ENCODE measurements around the gene NPEPPS.
"Not testable (repeated sequence)": the region's sequence is repeated elsewhere in the genome, so short reads cannot be mapped to it uniquely, and the experiment has no call there.

NPEPPS gene

GRCh38 chr17:47518880-47519279 lies 12.0 kb upstream of the NPEPPS start:
- not testable (repeated sequence) for H3K4me1 ChIP-seq (ENCODE audit: control insufficient read depth in 5 of 5, insufficient read depth in 5 of 5, low read length in 5 of 5); H3K27ac ChIP-seq (ENCODE audit: low read depth, low read length); H3K27me3 ChIP-seq (ENCODE audit: control insufficient read depth in 5 of 5, insufficient read depth in 4 of 5, low read length in 5 of 5); H3K9ac ChIP-seq (ENCODE audit: low read length in 5 of 5); H3K36me3 ChIP-seq (ENCODE audit: control insufficient read depth in 5 of 5, insufficient read depth in 5 of 5, low read length in 5 of 5); H3K9me3 ChIP-seq (ENCODE audit: control insufficient read depth in 5 of 5, low read length in 5 of 5); H3K4me3 ChIP-seq (ENCODE audit: low read depth in 1 of 5, low read length in 5 of 5)

DNA sequence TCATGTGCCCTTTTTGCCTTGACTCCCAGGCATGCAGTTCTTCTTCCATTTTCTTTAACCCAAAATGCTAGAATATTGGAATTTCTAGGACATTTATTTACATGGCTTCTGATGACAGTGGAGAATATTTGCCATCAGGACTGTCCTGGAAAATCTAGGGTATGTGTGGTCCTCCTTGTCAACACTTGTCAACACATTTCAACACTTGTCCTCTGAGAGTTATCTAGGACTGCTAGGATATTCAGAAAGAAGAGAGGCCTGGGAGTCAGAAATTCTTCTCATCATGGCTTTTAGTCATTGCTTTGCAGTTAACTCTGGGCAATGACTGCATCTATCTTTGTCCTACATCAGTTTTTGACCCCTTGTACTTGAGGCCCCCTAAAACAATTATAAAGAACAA lies 11.5 kb upstream of the NPEPPS start:
- not testable (repeated sequence) for H3K36me3 ChIP-seq (ENCODE audit: control insufficient read depth in 5 of 5, insufficient read depth in 5 of 5, low read length in 5 of 5); H3K9me3 ChIP-seq (ENCODE audit: control insufficient read depth in 5 of 5, low read length in 5 of 5); H3K27me3 ChIP-seq (ENCODE audit: control insufficient read depth in 5 of 5, insufficient read depth in 4 of 5, low read length in 5 of 5); H3K27ac ChIP-seq (ENCODE audit: low read depth, low read length); H3K4me1 ChIP-seq (ENCODE audit: control insufficient read depth in 5 of 5, insufficient read depth in 5 of 5, low read length in 5 of 5); H3K4me3 ChIP-seq (ENCODE audit: low read depth in 1 of 5, low read length in 5 of 5); H3K9ac ChIP-seq (ENCODE audit: low read length in 5 of 5)

DNA sequence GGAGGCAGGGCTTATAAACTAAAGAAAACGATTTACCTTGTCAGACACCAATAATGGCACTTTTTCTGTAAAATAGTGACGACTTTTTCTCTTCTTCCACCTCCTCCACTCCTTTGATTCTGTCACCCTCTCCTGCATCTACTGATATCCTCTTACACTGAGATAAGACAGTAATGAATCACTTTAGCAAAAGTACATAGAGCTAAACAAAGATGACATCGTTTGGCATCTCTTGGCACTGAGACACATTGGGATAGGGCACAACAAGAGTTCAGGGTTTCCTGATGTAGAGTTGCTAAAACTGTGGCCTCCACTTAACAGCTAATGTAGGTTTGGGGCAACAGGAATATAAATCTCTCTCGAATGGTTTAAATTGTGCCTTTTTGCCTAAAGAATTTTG lies 10.6 kb upstream of the NPEPPS start:
- H3K9ac ChIP-seq (ENCODE audit: low read length in 5 of 5); H3K27ac ChIP-seq (ENCODE audit: low read depth, low read length); H3K4me1 ChIP-seq (ENCODE audit: control insufficient read depth in 5 of 5, insufficient read depth in 5 of 5, low read length in 5 of 5); H3K36me3 ChIP-seq (ENCODE audit: control insufficient read depth in 5 of 5, insufficient read depth in 5 of 5, low read length in 5 of 5); H3K4me3 ChIP-seq (ENCODE audit: low read depth in 1 of 5, low read length in 5 of 5); H3K9me3 ChIP-seq (ENCODE audit: control insufficient read depth in 5 of 5, low read length in 5 of 5); H3K27me3 ChIP-seq (ENCODE audit: control insufficient read depth in 5 of 5, insufficient read depth in 4 of 5, low read length in 5 of 5): not testable (repeated sequence)

GRCh38 chr17:47521434-47521833 lies 9.5 kb upstream of the NPEPPS start:
- H3K4me1 ChIP-seq (ENCODE audit: control insufficient read depth in 5 of 5, insufficient read depth in 5 of 5, low read length in 5 of 5); H3K4me3 ChIP-seq (ENCODE audit: low read depth in 1 of 5, low read length in 5 of 5); H3K36me3 ChIP-seq (ENCODE audit: control insufficient read depth in 5 of 5, insufficient read depth in 5 of 5, low read length in 5 of 5); H3K9me3 ChIP-seq (ENCODE audit: control insufficient read depth in 5 of 5, low read length in 5 of 5); H3K27me3 ChIP-seq (ENCODE audit: control insufficient read depth in 5 of 5, insufficient read depth in 4 of 5, low read length in 5 of 5); H3K9ac ChIP-seq (ENCODE audit: low read length in 5 of 5); H3K27ac ChIP-seq (ENCODE audit: low read depth, low read length): not testable (repeated sequence)

DNA sequence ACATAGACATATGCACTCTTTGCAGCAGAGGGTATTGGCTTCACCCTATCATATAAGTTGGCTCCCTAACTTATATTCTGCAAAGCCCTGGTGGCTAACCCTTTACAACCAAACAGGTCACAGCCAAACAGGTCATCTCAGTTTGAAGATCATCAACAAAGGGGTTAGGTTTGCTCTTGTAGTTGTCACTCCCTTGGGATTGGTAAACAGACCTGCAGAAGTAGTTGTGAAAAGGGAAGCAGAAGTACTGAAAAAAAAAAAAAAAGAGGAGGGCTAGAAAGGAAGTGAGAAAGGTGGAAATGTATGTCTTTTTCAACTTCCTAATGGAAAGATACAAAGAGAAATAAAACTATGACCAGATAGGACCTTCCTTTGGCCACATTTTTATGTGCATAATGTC lies 8.6 kb upstream of the NPEPPS start:
- not testable (repeated sequence) for H3K9me3 ChIP-seq (ENCODE audit: control insufficient read depth in 5 of 5, low read length in 5 of 5); H3K27ac ChIP-seq (ENCODE audit: low read depth, low read length); H3K4me3 ChIP-seq (ENCODE audit: low read depth in 1 of 5, low read length in 5 of 5); H3K27me3 ChIP-seq (ENCODE audit: control insufficient read depth in 5 of 5, insufficient read depth in 4 of 5, low read length in 5 of 5); H3K9ac ChIP-seq (ENCODE audit: low read length in 5 of 5); H3K4me1 ChIP-seq (ENCODE audit: control insufficient read depth in 5 of 5, insufficient read depth in 5 of 5, low read length in 5 of 5); H3K36me3 ChIP-seq (ENCODE audit: control insufficient read depth in 5 of 5, insufficient read depth in 5 of 5, low read length in 5 of 5)

GRCh38 chr17:47531233-47531820 lies 419 bp downstream of the NPEPPS start:
- Histone ChIP-seq H3K9ac (ENCODE audit: low read length in 5 of 5) (peak overlapping the region in 3 of 5 donors; percentile 70 to 81 (median 76)), H3K27ac (ENCODE audit: low read depth, low read length) (peak overlapping the region; percentile 76), H3K4me3 (ENCODE audit: low read depth in 1 of 5, low read length in 5 of 5) (peak overlapping the region in 4 of 5 donors; percentile 56 to 69 (median 66)), H3K4me1 (ENCODE audit: control insufficient read depth in 5 of 5, insufficient read depth in 5 of 5, low read length in 5 of 5) (peaks cover 0 to 11% (median 0%) of the 10 kb centered on the region in 5 donors)
- not testable (repeated sequence) for H3K9me3 ChIP-seq (ENCODE audit: control insufficient read depth in 5 of 5, low read length in 5 of 5); H3K36me3 ChIP-seq (ENCODE audit: control insufficient read depth in 5 of 5, insufficient read depth in 5 of 5, low read length in 5 of 5); H3K27me3 ChIP-seq (ENCODE audit: control insufficient read depth in 5 of 5, insufficient read depth in 4 of 5, low read length in 5 of 5)

DNA sequence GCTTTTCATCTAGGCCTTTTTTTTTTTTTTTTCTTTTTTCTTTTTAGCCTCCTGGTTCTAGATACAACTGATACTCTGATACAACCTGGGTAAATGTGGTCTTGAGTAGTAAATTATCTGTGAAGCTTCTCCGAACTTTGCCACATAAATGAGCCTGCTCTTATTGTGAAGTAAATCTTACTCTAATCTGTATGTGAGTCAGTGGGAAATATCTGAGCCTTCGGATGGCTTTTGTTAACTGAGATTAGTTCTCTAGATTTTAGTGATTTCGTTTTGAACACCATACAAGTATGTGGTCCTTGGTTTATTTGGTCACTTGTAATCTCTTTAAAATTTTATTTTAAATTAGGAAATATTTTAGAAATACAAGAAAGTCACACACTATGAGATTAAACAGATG lies 8.2 kb downstream of the NPEPPS start:
- not testable (repeated sequence) for H3K36me3 ChIP-seq (ENCODE audit: control insufficient read depth in 5 of 5, insufficient read depth in 5 of 5, low read length in 5 of 5); H3K9me3 ChIP-seq (ENCODE audit: control insufficient read depth in 5 of 5, low read length in 5 of 5); H3K27ac ChIP-seq (ENCODE audit: low read depth, low read length)

GRCh38 chr17:47541676-47542075 lies 10.8 kb downstream of the NPEPPS start:
- not testable (repeated sequence) for H3K9ac ChIP-seq (ENCODE audit: low read length in 5 of 5); H3K27me3 ChIP-seq (ENCODE audit: control insufficient read depth in 5 of 5, insufficient read depth in 4 of 5, low read length in 5 of 5); H3K27ac ChIP-seq (ENCODE audit: low read depth, low read length); H3K4me1 ChIP-seq (ENCODE audit: control insufficient read depth in 5 of 5, insufficient read depth in 5 of 5, low read length in 5 of 5); H3K4me3 ChIP-seq (ENCODE audit: low read depth in 1 of 5, low read length in 5 of 5); H3K36me3 ChIP-seq (ENCODE audit: control insufficient read depth in 5 of 5, insufficient read depth in 5 of 5, low read length in 5 of 5); H3K9me3 ChIP-seq (ENCODE audit: control insufficient read depth in 5 of 5, low read length in 5 of 5)

More for the DNA sequence above, 8.2 kb downstream of the NPEPPS start:
- H3K27me3 ChIP-seq (ENCODE audit: control insufficient read depth in 5 of 5, insufficient read depth in 4 of 5, low read length in 5 of 5); H3K4me3 ChIP-seq (ENCODE audit: low read depth in 1 of 5, low read length in 5 of 5); H3K9ac ChIP-seq (ENCODE audit: low read length in 5 of 5); H3K4me1 ChIP-seq (ENCODE audit: control insufficient read depth in 5 of 5, insufficient read depth in 5 of 5, low read length in 5 of 5): not testable (repeated sequence)

- not testable (repeated sequence) for H3K27ac ChIP-seq (ENCODE audit: low read depth, low read length); H3K27me3 ChIP-seq (ENCODE audit: control insufficient read depth in 5 of 5, insufficient read depth in 4 of 5, low read length in 5 of 5); H3K4me3 ChIP-seq (ENCODE audit: low read depth in 1 of 5, low read length in 5 of 5); H3K4me1 ChIP-seq (ENCODE audit: control insufficient read depth in 5 of 5, insufficient read depth in 5 of 5, low read length in 5 of 5); H3K36me3 ChIP-seq (ENCODE audit: control insufficient read depth in 5 of 5, insufficient read depth in 5 of 5, low read length in 5 of 5); H3K9ac ChIP-seq (ENCODE audit: low read length in 5 of 5); H3K9me3 ChIP-seq (ENCODE audit: control insufficient read depth in 5 of 5, low read length in 5 of 5)
Measured at GRCh38 chr17:47544327-47544726, 13.4 kb downstream of the NPEPPS start.

DNA sequence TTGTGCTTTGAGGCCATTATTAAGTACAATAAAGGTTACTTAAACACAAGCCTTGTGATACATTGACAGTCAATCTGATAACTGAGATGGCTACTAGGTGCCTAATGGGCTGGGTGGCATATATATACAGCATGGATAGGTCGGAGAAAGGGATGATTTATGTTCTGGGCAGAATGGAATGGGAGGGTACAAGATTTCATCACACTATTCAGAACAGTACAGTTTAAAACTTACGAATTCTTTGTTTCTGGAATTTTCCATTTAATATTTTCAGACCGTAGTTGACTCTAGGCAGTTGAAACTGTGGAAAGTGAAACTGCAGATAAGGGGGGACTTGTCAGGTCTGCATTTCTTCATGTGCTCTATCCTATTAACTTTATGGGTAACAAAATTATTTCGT lies 23.8 kb downstream of the NPEPPS start:
- not testable (repeated sequence) for H3K36me3 ChIP-seq (ENCODE audit: control insufficient read depth in 5 of 5, insufficient read depth in 5 of 5, low read length in 5 of 5); H3K9me3 ChIP-seq (ENCODE audit: control insufficient read depth in 5 of 5, low read length in 5 of 5); H3K4me3 ChIP-seq (ENCODE audit: low read depth in 1 of 5, low read length in 5 of 5); H3K9ac ChIP-seq (ENCODE audit: low read length in 5 of 5); H3K27me3 ChIP-seq (ENCODE audit: control insufficient read depth in 5 of 5, insufficient read depth in 4 of 5, low read length in 5 of 5); H3K4me1 ChIP-seq (ENCODE audit: control insufficient read depth in 5 of 5, insufficient read depth in 5 of 5, low read length in 5 of 5); H3K27ac ChIP-seq (ENCODE audit: low read depth, low read length)

DNA sequence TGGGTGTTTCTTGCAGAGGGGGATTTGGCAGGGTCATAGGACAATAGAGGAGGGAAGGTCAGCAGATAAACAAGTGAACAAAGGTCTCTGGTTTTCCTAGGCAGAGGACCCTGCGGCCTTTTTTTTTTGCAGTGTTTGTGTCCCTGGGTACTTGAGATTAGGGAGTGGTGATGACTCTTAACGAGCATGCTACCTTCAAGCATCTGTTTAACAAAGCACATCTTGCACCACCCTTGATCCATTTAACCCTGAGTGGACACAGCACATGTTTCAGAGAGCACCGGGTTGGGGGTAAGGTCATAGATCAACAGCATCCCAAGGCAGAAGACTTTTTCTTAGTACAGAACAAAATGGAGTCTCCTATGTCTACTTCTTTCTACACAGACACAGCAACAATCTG lies 25.2 kb downstream of the NPEPPS start:
- not testable (repeated sequence) for H3K27ac ChIP-seq (ENCODE audit: low read depth, low read length); H3K27me3 ChIP-seq (ENCODE audit: control insufficient read depth in 5 of 5, insufficient read depth in 4 of 5, low read length in 5 of 5); H3K9ac ChIP-seq (ENCODE audit: low read length in 5 of 5); H3K4me3 ChIP-seq (ENCODE audit: low read depth in 1 of 5, low read length in 5 of 5); H3K9me3 ChIP-seq (ENCODE audit: control insufficient read depth in 5 of 5, low read length in 5 of 5); H3K36me3 ChIP-seq (ENCODE audit: control insufficient read depth in 5 of 5, insufficient read depth in 5 of 5, low read length in 5 of 5); H3K4me1 ChIP-seq (ENCODE audit: control insufficient read depth in 5 of 5, insufficient read depth in 5 of 5, low read length in 5 of 5)
